ENCODE measurements around the gene WNT6.
"Not testable (repeated sequence)": the region's sequence is repeated elsewhere in the genome, so short reads cannot be mapped to it uniquely, and the experiment has no call there.

WNT6 gene

GRCh38 chr2:218830526-218831306 is 28.9 kb upstream of the WNT6 start:
- no peak for DNase-seq (ENCODE audit: low read depth)

- DNase-seq (ENCODE audit: low read depth) = no peak
These were observed 28.1 kb upstream of the WNT6 start, which contains the start of gene PRKAG3 for GRCh38 chr2:218831378-218831990. Gene PRKAG3, minus strand, starts transcription at chr2:218831803.

GRCh38 chr2:218832081-218832480 is 27.5 kb upstream of the WNT6 start:
- no peak for DNase-seq (ENCODE audit: low read depth)

- no peak for DNase-seq (ENCODE audit: low read depth)
These were observed 27.1 kb upstream of the WNT6 start for GRCh38 chr2:218832520-218832919.

- DNase-seq (ENCODE audit: low read depth) = no peak
These were observed 26.5 kb upstream of the WNT6 start for GRCh38 chr2:218833023-218833609.

- no peak for DNase-seq (ENCODE audit: low read depth)
These were observed 24.9 kb upstream of the WNT6 start for GRCh38 chr2:218834685-218835084.

GRCh38 chr2:218837495-218837894 is 22.1 kb upstream of the WNT6 start:
- no peak for DNase-seq (ENCODE audit: low read depth)

- DNase-seq (ENCODE audit: low read depth) = peak; percentile 26
These were observed 20.2 kb upstream of the WNT6 start for GRCh38 chr2:218839430-218839829.

GRCh38 chr2:218839888-218840287 is 19.7 kb upstream of the WNT6 start:
- no peak for DNase-seq (ENCODE audit: low read depth)

- DNase-seq (ENCODE audit: low read depth) = not testable (repeated sequence)
These were observed 15.3 kb upstream of the WNT6 start for GRCh38 chr2:218844334-218844733.

GRCh38 chr2:218846963-218847362 is 12.6 kb upstream of the WNT6 start:
- DNase-seq (ENCODE audit: low read depth) = not testable (repeated sequence)

- no peak for DNase-seq (ENCODE audit: low read depth)
These were observed 9.9 kb upstream of the WNT6 start for GRCh38 chr2:218849721-218850120.

- DNase-seq (ENCODE audit: low read depth) = no peak
These were observed 8.8 kb upstream of the WNT6 start for GRCh38 chr2:218850796-218851195.

GRCh38 chr2:218851286-218851685 is 8.3 kb upstream of the WNT6 start:
- DNase-seq (ENCODE audit: low read depth) = no peak

- DNase-seq (ENCODE audit: low read depth) = peak; percentile 33
These were observed 6.5 kb upstream of the WNT6 start for GRCh38 chr2:218852911-218853667.

- DNase-seq (ENCODE audit: low read depth) = no peak
These were observed 5.8 kb upstream of the WNT6 start for GRCh38 chr2:218853766-218854165.

GRCh38 chr2:218854860-218855259 is 4.7 kb upstream of the WNT6 start:
- DNase-seq (ENCODE audit: low read depth) = no peak

- DNase-seq (ENCODE audit: low read depth) = no peak
These were observed 4.1 kb upstream of the WNT6 start for GRCh38 chr2:218855305-218856166.

GRCh38 chr2:218856167-218856895 is 3.3 kb upstream of the WNT6 start:
- DNase-seq (ENCODE audit: low read depth) = no peak

- DNase-seq (ENCODE audit: low read depth) = no peak
These were observed 2.7 kb upstream of the WNT6 start for GRCh38 chr2:218856896-218857243.

Measured in fibroblast of the conjunctiva (primary cell).